NT2/D1 (cell line): ENCODE measurements around the gene CRHBP.

Experiments used
- DNase-seq: peaks from one replicate; pipeline ENCODE4 v3.0.0-alpha.2; 2011; ENCODE audit warnings: low read depth, low spot score
- H3K27me3 ChIP-seq: 2 replicates; pipeline ENCODE4 v1.6.0; 2011; ENCODE audit warnings: mild to moderate bottlenecking; ENCODE audit not compliant: insufficient read length, insufficient read depth
- H3K36me3 ChIP-seq: 2 replicates; pipeline ENCODE4 v1.6.1; 2011; ENCODE audit warnings: mild to moderate bottlenecking, low read length, mixed read lengths; ENCODE audit not compliant: insufficient read depth, insufficient read length
- H3K4me1 ChIP-seq: 2 replicates; pipeline ENCODE4 v1.5.1; 2011; ENCODE audit not compliant: insufficient read depth, insufficient read length
- H3K4me3 ChIP-seq: 2 replicates; pipeline ENCODE4 v1.5.1; 2011; ENCODE audit warnings: low read depth; ENCODE audit not compliant: insufficient read length
- H3K9ac ChIP-seq: 2 replicates; pipeline ENCODE4 v1.6.0; 2011; ENCODE audit warnings: low read depth; ENCODE audit not compliant: insufficient read length
- H3K9me3 ChIP-seq: 2 replicates; pipeline ENCODE4 v1.5.1; 2011; ENCODE audit warnings: mild to moderate bottlenecking, low read length; ENCODE audit not compliant: insufficient read depth
- SUZ12 ChIP-seq: IDR thresholded peaks from 2 replicates; pipeline ENCODE4 v1.6.1; 2011; ENCODE audit not compliant: insufficient read length, insufficient read depth; ENCODE audit errors: extremely low read depth
- YY1 ChIP-seq: IDR thresholded peaks from 2 replicates; pipeline ENCODE4 v1.6.1; 2011; ENCODE audit not compliant: insufficient read length, insufficient read depth
- ZNF274 ChIP-seq: IDR thresholded peaks from 2 replicates; pipeline ENCODE4 v1.6.1; 2011; ENCODE audit warnings: mild to moderate bottlenecking, low read depth, low read length

The CRHBP gene

DNA sequence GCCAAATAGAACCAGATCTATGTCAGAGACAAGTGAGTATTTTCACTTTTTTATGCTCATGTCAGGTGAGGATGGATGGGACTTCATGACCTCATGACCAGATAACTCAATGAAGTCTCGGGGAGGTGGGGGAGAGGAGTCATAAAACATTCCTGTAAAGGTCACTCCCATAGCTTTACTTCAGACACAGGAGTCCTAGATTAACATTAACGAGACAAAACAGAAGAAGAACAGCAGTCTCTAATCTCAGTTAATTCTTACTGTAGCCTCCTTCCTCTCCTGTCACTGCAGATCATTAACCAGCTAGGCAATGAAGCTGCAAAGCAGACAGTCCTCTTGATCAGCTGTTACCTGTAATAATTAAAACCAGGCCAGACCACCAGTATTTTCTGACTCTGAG lies 11.2 kb downstream of the CRHBP start:
- no peak for DNase-seq
- TF ChIP-seq ZNF274 (no peak), SUZ12 (no peak), YY1 (no peak)
- Histone ChIP-seq H3K9ac (no peak overlapping the region), H3K4me3 (no peak overlapping the region), H3K27me3 (no peaks in the 10 kb centered on the region), H3K4me1 (peaks cover 3% of the 10 kb centered on the region), H3K36me3 (no peaks in the 10 kb centered on the region), H3K9me3 (no peaks in the 10 kb centered on the region)

DNA sequence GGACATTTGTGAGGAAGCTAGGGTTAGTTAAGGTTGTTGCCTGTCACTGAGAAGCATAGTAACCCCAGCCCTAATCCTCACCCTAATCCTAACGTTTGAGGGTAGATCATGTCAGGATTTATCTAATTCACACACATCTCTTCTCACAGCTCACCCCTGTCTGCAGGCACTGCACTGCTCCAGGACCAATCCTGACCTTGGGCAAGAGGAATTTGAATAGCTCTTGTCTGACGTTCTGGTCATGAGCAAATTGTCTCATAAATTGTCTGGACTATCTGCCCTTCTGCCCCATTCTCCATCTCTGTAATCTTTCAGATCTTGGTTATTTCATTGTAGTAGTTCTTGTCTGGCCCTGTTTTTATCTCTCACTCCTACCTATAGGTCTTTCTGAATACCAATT lies 18.7 kb downstream of the CRHBP start:
- DNase-seq, result no peak
- Histone ChIP-seq H3K27me3 (no peaks in the 10 kb centered on the region), H3K4me3 (no peak overlapping the region), H3K4me1 (no peaks in the 10 kb centered on the region), H3K9ac (no peak overlapping the region), H3K36me3 (no peaks in the 10 kb centered on the region), H3K9me3 (no peaks in the 10 kb centered on the region)
- TF ChIP-seq YY1 (no peak), ZNF274 (no peak), SUZ12 (no peak)

DNA sequence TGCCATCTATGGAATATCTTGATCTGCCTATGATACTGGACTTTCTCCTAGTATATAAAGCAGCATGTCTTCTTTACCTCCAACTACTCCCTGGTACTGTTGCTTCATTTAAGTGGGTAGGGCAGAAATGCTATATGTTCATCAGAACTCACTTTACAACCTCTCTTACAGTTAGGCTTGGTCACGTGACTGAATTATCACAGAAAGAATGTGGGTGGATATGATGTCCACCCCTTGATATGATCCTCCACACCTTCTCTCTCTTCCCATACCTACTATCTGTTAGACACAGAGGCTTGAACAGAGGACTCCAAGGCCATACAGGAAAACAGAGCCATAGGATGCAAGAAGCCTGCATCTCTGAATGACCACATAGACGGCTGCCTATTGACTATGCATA lies 19.8 kb downstream of the CRHBP start:
- TF ChIP-seq ZNF274, result no peak
- no peak for TF ChIP-seq YY1
- no peak for TF ChIP-seq SUZ12
- no peak for DNase-seq
- no peaks in the 10 kb centered on the region for H3K4me1 ChIP-seq
- H3K9me3 ChIP-seq, result no peaks in the 10 kb centered on the region
- H3K27me3 ChIP-seq, result no peaks in the 10 kb centered on the region
- no peak overlapping the region for H3K9ac ChIP-seq
- H3K36me3 ChIP-seq, result no peaks in the 10 kb centered on the region
- H3K4me3 ChIP-seq, result no peak overlapping the region

DNA sequence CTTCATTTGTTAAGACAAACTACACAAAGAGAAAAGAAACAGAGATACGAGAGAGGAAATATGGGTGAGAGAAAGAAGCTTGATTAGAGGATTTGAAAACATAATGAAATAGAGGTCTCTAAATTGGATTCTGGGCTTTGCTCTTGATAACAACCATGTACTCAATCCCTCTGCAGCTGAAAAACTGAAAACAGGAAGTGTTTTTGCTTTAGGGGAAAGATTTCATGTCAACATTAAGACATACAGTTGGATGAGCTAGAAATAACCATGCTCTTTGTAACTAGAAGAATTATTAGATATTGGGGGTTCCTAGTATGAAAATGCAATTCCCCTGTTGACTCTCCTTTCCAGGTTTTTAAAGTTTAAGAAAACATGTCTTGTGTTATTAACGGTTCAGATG lies 21.9 kb downstream of the CRHBP start:
- Histone ChIP-seq H3K36me3 (no peaks in the 10 kb centered on the region), H3K9me3 (no peaks in the 10 kb centered on the region), H3K4me3 (no peak overlapping the region), H3K9ac (no peak overlapping the region), H3K4me1 (no peaks in the 10 kb centered on the region), H3K27me3 (no peaks in the 10 kb centered on the region)
- no peak for DNase-seq
- TF ChIP-seq SUZ12 (no peak), ZNF274 (no peak), YY1 (no peak)

DNA sequence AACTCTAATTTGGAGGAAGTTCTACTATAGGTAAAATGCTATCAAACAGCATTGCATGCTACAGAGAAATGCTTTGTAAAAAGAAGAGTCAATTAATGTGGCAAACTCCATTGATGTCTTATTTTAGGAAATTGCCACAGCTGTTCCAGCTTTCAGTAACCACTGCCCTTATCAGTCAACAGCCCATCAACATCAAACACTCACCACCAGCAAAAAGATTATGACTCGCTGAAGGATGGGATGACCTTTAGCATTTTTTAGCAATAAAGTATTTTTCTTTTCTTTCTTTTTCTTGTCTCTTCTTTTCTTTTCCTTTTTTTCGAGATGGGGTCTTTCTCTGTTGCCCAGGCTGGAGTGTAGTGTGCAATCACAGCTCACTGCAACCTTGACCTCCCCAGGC lies 26.0 kb downstream of the CRHBP start:
- DNase-seq, result no peak
- Histone ChIP-seq H3K4me1 (no peaks in the 10 kb centered on the region), H3K9ac (no peak overlapping the region), H3K27me3 (no peaks in the 10 kb centered on the region), H3K4me3 (no peak overlapping the region), H3K36me3 (no peaks in the 10 kb centered on the region), H3K9me3 (no peaks in the 10 kb centered on the region)
- no peak for TF ChIP-seq YY1
- no peak for TF ChIP-seq SUZ12
- TF ChIP-seq ZNF274, result no peak

DNA sequence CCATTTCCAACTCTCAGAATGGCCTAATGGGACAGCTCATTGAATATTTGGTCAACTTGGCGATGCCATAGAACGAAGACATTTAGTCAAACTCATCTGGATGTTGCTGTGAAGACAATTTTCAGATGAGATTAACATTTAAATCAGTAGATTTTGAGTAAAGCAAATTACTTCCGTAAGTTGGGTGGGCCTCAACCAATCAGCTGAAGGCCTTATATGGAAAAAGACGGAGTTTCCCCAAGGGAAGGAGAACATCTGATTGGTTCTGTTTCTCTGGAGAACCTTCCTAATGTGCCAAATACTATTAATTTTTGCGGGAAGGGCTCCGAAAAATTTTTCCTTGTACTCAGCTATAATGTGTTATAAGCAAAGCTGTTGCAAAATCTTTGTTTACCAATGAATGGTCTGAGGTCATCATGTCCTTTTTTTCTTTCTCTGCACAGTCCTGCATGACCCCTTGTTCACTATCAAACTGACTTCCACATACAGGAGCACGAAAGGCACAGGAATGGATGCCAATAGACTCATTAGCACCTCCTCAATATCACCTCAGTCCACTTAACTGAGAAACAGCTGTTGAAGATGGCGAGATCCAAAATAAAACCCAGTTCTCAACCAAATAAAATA lies 27.8 kb downstream of the CRHBP start:
- no peaks in the 10 kb centered on the region for H3K27me3 ChIP-seq

DNA sequence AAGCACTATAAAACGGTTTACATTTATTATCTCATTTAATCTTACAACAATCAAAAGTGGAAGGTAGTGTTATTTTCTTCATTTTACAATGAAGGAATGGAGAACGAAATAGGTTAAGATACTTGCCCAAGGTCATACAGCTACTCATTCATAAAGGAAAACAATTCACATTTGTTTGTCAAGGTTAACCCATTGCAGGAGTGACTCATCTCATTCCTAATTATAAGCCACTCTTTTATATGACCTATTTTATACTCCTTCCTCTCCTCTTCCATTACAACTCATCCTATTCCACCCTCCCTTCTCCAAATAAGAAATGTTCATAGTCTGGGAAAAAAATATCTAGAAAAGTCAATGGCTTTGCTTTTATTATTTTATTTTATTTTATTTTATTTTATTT lies 29.6 kb downstream of the CRHBP start:
- H3K4me1 ChIP-seq, result no peaks in the 10 kb centered on the region
- no peak overlapping the region for H3K4me3 ChIP-seq
- H3K9me3 ChIP-seq, result peaks cover 5% of the 10 kb centered on the region; the same call in 1 of the 2 replicates
- no peaks in the 10 kb centered on the region for H3K27me3 ChIP-seq
- no peaks in the 10 kb centered on the region for H3K36me3 ChIP-seq
- TF ChIP-seq SUZ12 (no peak), ZNF274 (no peak), YY1 (no peak)
- H3K9ac ChIP-seq, result no peak overlapping the region
- no peak for DNase-seq

More for the DNA sequence above, 27.8 kb downstream of the CRHBP start:
- no peak for DNase-seq
- H3K4me3 ChIP-seq, result no peak overlapping the region
- H3K4me1 ChIP-seq, result no peaks in the 10 kb centered on the region
- no peaks in the 10 kb centered on the region for H3K36me3 ChIP-seq
- TF ChIP-seq ZNF274, result no peak
- TF ChIP-seq YY1, result no peak
- TF ChIP-seq SUZ12, result no peak
- no peak overlapping the region for H3K9ac ChIP-seq
- no peaks in the 10 kb centered on the region for H3K9me3 ChIP-seq

DNA sequence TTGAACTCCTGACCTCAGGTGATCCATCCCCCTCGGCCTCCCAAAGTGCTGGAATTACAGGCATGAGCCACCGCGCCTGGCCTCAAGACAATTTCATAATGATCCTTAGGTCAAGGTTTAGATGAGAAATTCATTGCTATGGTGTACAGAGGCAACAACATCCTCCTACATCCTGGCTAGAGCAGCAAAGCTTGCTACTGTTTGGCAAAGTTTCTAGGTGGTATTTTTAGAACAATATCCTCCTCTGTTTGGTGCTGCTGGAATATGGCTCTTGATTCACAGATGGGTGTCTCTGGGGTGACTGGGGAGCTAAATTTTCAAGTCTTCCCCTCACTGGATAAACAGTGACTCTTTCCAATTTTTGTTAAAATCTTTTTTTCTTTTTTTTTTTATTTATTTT lies 30.6 kb downstream of the CRHBP start:
- no peak for DNase-seq
- no peaks in the 10 kb centered on the region for H3K27me3 ChIP-seq
- no peaks in the 10 kb centered on the region for H3K4me1 ChIP-seq
- H3K9ac ChIP-seq, result no peak overlapping the region
- TF ChIP-seq ZNF274 (no peak), YY1 (no peak), SUZ12 (no peak)
- H3K36me3 ChIP-seq, result no peaks in the 10 kb centered on the region
- H3K9me3 ChIP-seq, result peaks cover 5% of the 10 kb centered on the region; the same call in 1 of the 2 replicates
- H3K4me3 ChIP-seq, result no peak overlapping the region
